ENCODE results near the gene MEIG1.
"Not testable (repeated sequence)": the region's sequence is repeated elsewhere in the genome, so short reads cannot be mapped to it uniquely, and the experiment has no call there.

The MEIG1 gene

DNA sequence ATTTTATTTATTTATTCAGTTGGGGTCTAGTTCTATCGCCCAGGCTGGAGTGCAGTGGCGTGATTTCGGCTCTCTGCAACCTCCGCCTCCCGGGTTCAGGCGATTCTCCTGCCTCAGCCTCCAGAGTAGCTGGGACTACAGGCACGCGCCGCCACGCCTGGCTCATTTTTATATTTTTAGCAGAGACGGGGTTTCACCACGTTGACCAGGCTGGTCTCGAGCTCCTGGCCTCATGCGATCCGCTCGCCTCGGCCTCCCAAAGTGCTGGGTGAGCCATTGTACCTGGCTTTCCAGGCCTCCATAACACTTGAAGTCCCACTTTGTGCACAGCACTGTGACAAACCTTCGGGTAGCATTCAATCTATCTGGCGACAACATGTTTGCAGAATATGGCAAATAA is 4.3 kb upstream of the MEIG1 start:
- DNase-seq (ENCODE audit: low spot score): no peak

DNA sequence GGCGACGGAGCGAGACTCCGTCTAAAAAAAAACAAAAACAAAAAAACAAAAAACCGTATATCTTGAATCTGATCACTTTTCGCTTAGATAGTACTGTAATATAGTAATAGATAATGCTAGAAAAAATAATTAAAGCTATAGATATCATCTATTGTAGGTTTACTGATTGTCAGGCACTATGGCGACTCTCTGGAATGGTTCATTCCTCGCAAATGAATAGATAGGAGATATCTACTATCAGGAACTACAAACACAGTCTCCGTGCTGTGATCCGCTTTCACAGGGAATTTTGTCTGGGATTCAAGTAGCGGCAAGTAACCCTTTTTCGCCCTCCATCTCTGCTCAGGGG is 342 bp upstream of the MEIG1 start:
- DNase-seq (ENCODE audit: low spot score): no peak

DNA sequence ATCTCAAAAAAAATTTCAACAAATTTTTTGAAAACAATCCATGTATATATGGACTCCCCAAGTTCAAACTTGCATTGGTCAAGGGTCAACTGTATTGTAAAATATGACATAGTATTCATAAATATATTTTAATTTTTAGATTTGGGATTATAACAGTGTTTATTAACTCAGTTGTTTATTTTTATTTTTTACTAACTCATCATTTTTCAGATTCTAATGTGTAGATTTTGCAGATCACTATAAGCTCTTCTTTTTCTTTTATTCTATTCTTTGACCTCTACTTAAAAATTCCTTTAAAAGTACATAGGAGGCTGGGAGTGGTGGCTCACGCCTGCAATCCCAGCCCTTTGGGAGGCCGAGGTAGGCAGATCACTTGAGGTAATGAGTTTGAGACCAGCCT is 8.7 kb downstream of the MEIG1 start:
- no peak for DNase-seq (ENCODE audit: low spot score)

DNA sequence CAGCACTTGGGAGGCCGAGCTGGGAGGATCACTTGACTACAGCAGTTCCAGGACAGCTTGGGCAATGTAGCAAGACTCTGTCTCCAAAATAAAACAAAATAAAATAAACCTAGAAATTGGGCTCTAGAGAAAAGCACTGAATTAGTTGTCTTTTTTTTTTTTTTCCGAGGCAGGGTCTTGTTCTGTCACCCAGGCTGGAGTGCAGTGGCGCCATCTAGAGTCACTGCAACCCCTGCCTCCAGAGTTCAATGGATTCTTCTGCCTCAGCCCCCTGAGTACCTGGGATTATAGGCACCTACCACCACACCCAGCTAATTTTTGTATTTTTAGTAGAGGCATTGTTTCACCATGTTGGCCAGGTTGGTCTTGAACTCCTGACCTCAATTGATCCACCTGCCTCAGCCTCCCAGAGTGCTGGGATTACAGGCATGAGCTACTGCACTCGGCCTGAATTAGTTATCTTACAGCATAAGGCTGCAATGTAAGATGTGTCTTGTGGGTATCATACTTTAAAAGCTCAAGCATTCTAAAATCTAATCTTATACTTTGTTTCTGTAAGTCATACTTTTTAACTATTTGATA is 12.8 kb downstream of the MEIG1 start:
- no peak for DNase-seq (ENCODE audit: low spot score)

DNA sequence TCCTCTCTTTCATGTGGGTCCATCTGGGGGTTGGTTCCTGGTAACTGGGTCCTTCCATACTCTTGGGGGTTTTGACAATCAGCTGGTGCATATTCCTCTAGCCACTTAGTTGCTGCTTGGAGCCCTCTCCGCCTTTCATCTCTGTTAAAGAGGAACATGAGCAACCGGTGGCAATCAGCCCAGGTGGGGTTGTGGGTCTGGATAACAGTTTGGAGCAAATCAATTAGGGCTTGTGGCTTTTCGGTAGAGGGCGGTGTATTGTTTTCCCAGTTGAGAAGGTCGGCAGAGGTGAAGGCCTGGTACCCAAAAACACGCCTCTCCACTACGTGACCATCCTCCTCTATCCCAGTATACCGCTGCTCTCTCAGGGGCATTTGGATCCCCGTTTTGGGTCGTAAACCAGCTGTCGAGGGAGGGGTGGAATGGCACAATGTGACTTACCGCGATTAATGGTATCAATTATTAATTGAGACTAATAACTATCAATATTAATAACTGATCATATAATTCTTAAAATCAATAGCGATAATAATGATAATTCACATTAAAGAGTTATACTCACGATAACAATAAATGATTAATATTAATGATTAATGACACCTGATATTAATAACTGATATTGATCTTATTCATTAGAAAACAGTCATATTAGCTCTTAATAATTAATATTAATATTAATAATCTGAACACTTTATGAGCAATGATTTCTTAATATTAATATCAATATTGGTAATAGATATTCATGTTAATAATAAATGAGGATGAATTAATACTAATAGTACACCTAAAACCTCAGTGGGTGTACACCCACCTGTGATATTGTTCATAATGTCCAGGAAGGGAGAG is 15.2 kb downstream of the MEIG1 start:
- not testable (repeated sequence) for DNase-seq (ENCODE audit: low spot score)

DNA sequence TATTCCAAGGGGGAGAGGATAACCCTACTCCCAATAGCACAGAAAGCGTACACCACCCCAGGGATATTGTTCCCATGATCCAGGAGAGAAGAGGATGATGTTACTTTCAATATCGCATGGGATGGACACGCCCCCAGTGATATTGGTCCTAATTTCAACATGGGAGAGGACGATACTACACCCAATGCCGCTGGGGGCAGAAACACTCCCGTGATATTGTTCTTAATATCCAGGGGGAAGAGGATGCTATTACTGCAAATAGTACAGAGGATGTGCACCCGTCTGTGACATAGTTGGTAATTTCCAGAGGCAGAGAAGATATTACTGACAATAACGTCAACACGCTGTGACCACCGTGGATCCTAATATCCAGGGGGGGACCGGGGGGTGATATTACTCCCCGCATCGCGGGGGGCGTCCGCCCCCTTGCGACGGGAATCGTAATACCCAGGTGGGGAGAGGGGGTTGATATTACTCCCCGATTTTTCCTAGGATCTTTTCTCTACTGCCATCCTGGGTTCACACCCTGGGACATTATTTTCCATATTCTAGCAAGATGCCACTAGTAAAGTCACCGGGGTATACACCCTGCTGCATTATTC is 16.6 kb downstream of the MEIG1 start:
- no peak for DNase-seq (ENCODE audit: low spot score)

DNA sequence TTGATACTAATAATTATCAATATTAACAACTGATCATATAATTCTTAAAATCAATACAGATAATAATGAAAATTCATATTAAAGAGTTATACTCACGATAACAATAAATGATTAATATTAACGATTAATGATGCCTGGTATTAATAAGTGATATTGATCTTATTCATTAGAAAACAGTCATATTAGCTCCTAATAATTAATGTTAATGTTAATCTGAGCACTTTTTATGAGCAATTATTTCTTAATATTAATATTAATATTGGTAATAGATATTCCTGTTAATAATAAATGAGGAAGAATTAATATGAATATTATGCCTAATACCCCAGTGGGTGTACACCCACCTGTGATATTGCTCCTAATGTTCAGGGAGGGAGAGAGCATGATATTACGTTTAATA is 23.6 kb downstream of the MEIG1 start:
- DNase-seq (ENCODE audit: low spot score): no peak

DNA sequence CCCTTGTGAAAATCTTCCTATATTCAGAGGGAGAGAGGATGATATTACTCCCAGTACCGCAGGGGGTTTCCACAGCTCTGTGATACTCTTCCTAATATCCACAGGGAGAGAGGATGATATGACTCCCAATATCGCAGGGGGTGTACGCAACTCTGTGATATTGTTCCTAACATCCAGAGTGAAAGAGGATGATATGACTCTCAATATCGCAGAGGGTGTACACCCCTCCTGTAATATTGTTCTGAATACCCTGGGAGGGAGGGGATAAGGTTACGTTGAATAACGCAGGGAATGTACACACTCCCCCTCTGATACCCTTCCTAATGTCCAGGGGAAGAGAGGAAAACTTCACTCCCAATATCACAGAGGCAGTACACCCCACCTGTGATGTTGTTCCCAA is 30.4 kb downstream of the MEIG1 start:
- DNase-seq (ENCODE audit: low spot score): not testable (repeated sequence)

DNA sequence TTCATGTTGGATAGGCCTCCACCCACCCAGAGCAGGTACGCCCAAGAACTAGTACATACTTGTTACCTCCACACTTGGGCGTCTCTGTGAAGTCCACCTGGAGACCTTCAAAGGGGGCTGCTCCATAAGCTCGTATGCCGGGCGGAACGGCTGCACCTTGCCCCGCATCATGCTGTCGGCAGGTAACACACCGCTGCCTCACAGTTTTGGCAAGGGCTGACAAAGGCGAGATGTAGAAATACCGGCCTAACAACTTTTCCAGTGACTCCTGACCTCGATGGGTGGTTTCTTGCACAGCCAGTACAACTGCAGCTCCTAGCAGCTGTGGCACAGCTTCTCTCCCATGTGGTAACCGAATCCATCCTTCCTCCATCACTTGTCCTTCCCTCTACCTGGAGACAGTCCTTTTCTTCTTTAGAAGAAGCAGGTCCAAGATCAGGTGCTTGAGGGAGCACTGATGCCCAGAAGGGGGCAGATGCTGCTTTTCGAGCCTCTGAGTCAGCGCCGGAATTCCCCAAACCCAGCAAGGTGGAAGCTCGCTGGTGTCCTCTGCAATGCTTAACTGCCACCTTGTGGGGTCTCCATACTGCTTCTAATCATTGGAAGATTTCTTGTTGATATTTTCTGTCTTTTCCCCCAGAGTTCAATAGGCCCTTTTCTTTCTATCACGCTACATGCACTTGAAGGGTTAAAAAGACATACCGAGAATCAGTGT is 32.0 kb downstream of the MEIG1 start:
- DNase-seq (ENCODE audit: low spot score): not testable (repeated sequence)

DNA sequence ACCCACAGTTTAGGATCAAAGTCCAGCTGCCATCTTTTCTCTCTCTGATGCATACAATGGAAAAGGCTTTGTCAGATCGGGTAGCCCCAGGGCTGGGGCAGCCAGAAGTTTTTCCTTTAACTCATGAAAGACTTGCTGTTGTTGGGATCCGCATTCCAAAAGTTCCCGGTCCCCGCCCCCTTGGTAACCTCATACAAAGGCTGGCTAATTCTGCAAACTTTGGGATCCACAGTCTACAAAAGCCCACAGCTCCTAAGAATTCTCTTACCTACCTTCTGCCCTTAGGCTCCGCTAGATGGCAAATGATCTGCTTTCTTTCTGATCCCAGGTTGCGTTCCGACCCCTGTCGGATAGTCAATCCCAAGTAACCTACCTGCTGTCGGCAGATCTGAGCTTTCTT is 33.1 kb downstream of the MEIG1 start:
- DNase-seq (ENCODE audit: low spot score): not testable (repeated sequence)

DNA sequence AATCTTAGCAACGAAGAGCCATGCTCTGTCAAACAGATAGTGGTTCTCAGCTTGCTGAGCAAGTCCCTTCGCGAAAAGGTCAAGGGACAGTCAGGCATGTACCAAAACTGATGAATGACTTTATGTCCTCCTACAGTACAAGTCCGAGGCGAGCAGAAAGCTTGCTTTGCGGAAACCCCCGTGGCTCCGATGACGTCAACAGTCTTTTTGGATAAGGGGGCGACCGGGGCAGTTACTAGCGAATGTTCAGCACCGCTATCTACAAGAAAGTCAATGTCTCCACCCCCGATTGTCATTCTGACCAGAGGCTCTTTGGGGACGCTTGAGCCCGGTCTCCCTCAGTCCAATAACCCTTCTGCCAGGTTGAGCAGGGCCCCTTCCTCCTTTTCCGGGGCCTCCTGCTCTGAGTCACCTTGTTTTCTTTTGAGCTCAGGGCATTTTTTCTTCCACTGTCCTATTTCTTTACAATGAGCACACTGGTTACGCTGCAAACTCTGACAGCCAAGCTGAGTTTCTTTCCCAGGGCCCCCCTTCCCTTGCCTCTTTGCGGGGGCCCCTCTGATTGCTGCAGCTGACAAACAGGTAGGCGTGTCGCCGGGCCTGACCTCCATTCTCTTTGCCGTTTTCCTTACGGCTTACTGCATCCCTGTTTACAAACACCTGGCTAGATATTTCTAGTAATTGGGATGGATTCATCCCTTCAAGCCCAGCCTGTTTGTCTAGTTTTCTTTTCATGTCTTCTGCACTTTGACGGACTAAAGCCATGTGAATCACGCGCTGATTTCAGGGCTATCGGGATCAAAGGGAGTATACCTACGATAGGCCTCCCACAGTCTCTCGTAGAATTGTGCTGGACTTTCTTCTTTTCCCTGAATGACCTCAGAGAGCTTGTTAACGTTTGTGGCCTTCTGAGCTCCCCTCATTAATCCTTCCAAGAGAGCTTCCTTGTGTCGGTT is 34.6 kb downstream of the MEIG1 start:
- DNase-seq (ENCODE audit: low spot score): not testable (repeated sequence)

DNA sequence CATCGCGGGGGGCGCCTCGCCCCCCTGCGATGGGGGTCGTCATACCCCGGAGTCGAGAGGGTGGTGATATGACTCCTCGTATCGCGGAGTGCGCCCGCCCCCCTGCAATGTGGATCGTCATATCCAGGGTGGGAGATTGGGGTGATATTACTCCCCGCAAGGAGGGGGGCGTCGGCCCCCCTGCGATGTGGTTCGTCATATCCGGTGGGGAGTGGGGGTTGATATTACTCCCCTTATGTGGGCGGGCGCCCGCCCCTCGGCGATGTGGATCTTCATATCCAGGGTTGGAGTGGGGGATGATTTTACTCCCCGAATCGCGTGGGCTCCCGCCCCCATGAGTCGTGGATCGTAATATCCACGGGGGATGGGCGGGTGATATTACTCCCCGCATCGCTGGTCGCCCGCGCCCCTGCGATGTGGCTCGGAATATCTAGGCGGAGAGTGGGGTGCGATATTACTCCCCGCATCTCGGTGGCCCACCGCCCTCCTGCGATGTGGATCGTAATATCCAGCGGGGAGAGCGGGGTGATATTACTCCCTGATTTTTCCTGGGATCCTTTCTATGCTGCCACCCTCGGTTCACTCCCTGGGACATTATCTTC is 36.9 kb downstream of the MEIG1 start:
- no peak for DNase-seq (ENCODE audit: low spot score)

DNA sequence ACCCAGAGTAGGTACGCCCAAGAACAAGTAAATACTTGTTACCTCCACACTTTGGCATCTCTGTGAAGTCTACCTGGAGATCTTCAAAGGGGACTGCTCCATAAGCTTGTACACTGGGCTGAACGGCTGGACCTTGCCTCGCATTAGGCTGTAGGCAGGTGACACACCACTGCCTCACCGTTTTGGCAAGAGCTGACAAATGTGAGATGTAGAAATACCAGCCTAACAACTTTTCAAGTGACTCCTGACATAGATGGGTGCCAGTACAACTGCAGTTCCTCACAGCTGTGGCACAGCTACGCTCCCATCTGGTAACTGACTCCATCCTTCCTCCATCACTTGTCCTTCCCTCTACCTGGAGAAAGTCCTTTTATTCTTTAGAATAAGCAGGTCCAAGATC is 54.3 kb downstream of the MEIG1 start:
- not testable (repeated sequence) for DNase-seq (ENCODE audit: low spot score)

DNA sequence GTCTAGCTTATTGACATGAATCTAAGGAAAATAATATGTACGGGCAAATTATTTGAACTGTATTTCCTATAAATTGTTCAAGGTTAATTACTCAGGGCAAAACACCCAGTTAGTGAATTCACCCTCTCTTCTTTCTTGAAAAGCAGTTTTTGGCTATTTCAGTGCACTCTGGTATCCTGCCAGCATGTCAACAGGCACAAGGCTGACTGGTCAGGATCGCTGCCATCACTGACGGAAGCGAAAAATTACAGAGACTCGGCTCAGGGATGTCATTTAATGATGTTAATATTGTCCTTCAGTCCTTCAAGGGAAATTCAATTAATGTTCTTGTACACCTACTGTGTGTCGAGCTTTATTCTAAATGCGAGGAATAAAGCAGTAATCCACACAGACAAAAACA is 56.3 kb downstream of the MEIG1 start:
- DNase-seq (ENCODE audit: low spot score): no peak

DNA sequence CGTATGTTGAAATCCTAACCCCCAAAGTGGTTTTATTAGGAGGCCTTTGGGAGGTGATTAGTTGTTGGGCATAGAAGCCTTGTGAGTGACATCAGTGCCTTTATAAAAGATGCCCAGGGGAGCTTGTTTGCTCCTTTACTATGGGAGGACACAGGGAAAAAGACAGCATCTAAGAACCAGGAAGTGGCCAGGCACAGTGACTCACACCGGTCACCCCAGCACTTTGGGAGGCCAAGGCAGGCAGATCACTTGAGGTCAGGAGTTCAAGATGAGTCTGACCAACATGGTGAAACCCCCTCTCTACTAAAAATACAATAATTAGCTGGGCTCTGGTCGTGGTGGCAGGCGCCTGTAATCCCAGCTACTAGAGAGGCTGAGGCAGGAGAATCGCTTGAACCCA is 61.8 kb downstream of the MEIG1 start:
- not testable (repeated sequence) for DNase-seq (ENCODE audit: low spot score)

Data from hepatic stellate cell (primary cell).